ENCODE measurements around the gene KRTAP5-10.
"Not testable (repeated sequence)": the region's sequence is repeated elsewhere in the genome, so short reads cannot be mapped to it uniquely, and the experiment has no call there.

Gene KRTAP5-10

GRCh38 chr11:71527576-71528210, 37.7 kb upstream of the KRTAP5-10 start:
- no peak for DNase-seq (ENCODE audit: low read depth)
- TF ChIP-seq CTCF (conservative IDR thresholded peaks at IDR 0.05; ENCODE audit: low read length) = no peak
- H3K4me3 ChIP-seq (ENCODE audit: low read length) = no peak overlapping the region

- TF ChIP-seq CTCF (conservative IDR thresholded peaks at IDR 0.05; ENCODE audit: low read length) = no peak
- no peak overlapping the region for H3K4me3 ChIP-seq (ENCODE audit: low read length)
- DNase-seq (ENCODE audit: low read depth) = no peak
Measured at GRCh38 chr11:71530602-71531001, 34.8 kb upstream of the KRTAP5-10 start.

GRCh38 chr11:71532036-71532610, 33.2 kb upstream of the KRTAP5-10 start:
- no peak overlapping the region for H3K4me3 ChIP-seq (ENCODE audit: low read length)
- no peak for TF ChIP-seq CTCF (conservative IDR thresholded peaks at IDR 0.05; ENCODE audit: low read length)
- no peak for DNase-seq (ENCODE audit: low read depth)

- H3K4me3 ChIP-seq (ENCODE audit: low read length); DNase-seq (ENCODE audit: low read depth): not testable (repeated sequence)
Measured at GRCh38 chr11:71534711-71535608, 30.4 kb upstream of the KRTAP5-10 start.

GRCh38 chr11:71535825-71536224, 29.5 kb upstream of the KRTAP5-10 start:
- no peak for TF ChIP-seq CTCF (conservative IDR thresholded peaks at IDR 0.05; ENCODE audit: low read length)
- no peak overlapping the region for H3K4me3 ChIP-seq (ENCODE audit: low read length)
- DNase-seq (ENCODE audit: low read depth) = no peak

- no peak for TF ChIP-seq CTCF (conservative IDR thresholded peaks at IDR 0.05; ENCODE audit: low read length)
- no peak overlapping the region for H3K4me3 ChIP-seq (ENCODE audit: low read length)
- no peak for DNase-seq (ENCODE audit: low read depth)
Measured at GRCh38 chr11:71537537-71537936, 27.8 kb upstream of the KRTAP5-10 start.

- not testable (repeated sequence) for H3K4me3 ChIP-seq (ENCODE audit: low read length); DNase-seq (ENCODE audit: low read depth)
Measured at GRCh38 chr11:71537977-71538665, 27.2 kb upstream of the KRTAP5-10 start, which contains the start of gene KRTAP5-8. Gene KRTAP5-8, plus strand, starts transcription at chr11:71538025. Its CDS starts 31 bp downstream, at chr11:71538056.
